GM23338 (cell line): ENCODE data around the gene NDUFA12. TPM values are rescaled to one million over a fixed set of nuclear protein-coding genes. Genes with fewer than 3 reads are reported as not detected.

Experiments used
- CREB1 ChIP-seq: fragments of 250-450 bp; sonication (Bioruptor Pico); IDR thresholded peaks from 2 replicates; pipeline ENCODE4 v1.5.0; 2020; ENCODE audit warnings: low read depth, mild to moderate bottlenecking, moderate library complexity
- CTCF ChIP-seq, 2 experiments: fragments of 200-600 bp in 1 of 2; sonication (generic) in 1 of 2; conservative IDR thresholded peaks; 2 replicates each; pipeline versions ENCODE4 v1.5.1 to v1.6.1; 2016 to 2017; ENCODE audit warnings: antibody characterized with exemption in 2 of 2, low read depth in 2 of 2, mild to moderate bottlenecking in 2 of 2, moderate library complexity in 1 of 2
- JUNB ChIP-seq: IDR thresholded peaks from one replicate; pipeline ENCODE4 v1.6.1; 2016; ENCODE audit warnings: antibody characterized with exemption; ENCODE audit not compliant: unreplicated experiment
- NANOG ChIP-seq: IDR thresholded peaks from 2 replicates; pipeline ENCODE4 v1.6.1; 2016; ENCODE audit warnings: antibody characterized with exemption, borderline replicate concordance
- REST ChIP-seq: IDR thresholded peaks from one replicate; pipeline ENCODE4 v1.6.1; 2018; ENCODE audit warnings: antibody characterized with exemption; ENCODE audit not compliant: unreplicated experiment
- STAT1 ChIP-seq: IDR thresholded peaks from one replicate; pipeline ENCODE4 v1.6.1; 2016; ENCODE audit warnings: antibody characterized with exemption; ENCODE audit not compliant: unreplicated experiment
- ZNF462 ChIP-seq: fragments of 250-450 bp; sonication (Bioruptor Pico); IDR thresholded peaks from 2 replicates; pipeline ENCODE4 v1.5.0; 2020; ENCODE audit warnings: mild to moderate bottlenecking, moderate library complexity
- polyA plus RNA-seq: library from polyadenylated mRNA; unstranded; fragments of >200 nt; fragmentation: Nextera tagmentation; extraction: Ambion mirVana; gene quantifications from 2 replicates; pipeline ENCODE4 v1.2.1, GENCODE V29; 2016
- total RNA-seq: library from RNA; depleted of rRNA; stranded (reverse); fragments of >200 nt; shearing (Covaris generic); gene quantifications from 2 replicates; pipeline ENCODE4 v1.2.3, GENCODE V29; 2014

The NDUFA12 gene
- total and polyA plus RNA-seq, 2 experiments from 2014 or later, result 84.9 to 386 TPM

GRCh38 chr12:94972795-94973194 lies 30.7 kb downstream of the NDUFA12 start (continued):
- TF ChIP-seq ZNF462 (no peak), STAT1 (no peak), JUNB (no peak), CREB1 (CRISPR knock-in tag) (no peak), REST (no peak), CTCF (conservative IDR thresholded peaks at IDR 0.05; ENCODE audit: low read depth in 2 of 2) (no peak), NANOG (no peak)
